ENCODE results near the gene MAP3K4.
A peak's percentile ranks its signal among the peaks of the same experiment; 100 is the strongest.

Gene MAP3K4

GRCh38 chr6:160990847-160991405 lies 643 bp upstream of the MAP3K4 start:
- Histone ChIP-seq H3K4me3 (ENCODE audit: low read length) (peak overlapping the region; percentile 74; the same call in 1 of the 2 replicates), H3K4me1 (ENCODE audit: control insufficient read depth, insufficient read depth, low read length) (no peaks in the 10 kb centered on the region), H3K27ac (ENCODE audit: low read length) (no peak overlapping the region), H3K36me3 (ENCODE audit: control insufficient read depth, insufficient read depth, low read length) (no peaks in the 10 kb centered on the region), H3K9me3 (ENCODE audit: control insufficient read depth, insufficient read depth, low read length) (no peaks in the 10 kb centered on the region), H3K27me3 (ENCODE audit: control insufficient read depth, insufficient read depth, low read length) (no peaks in the 10 kb centered on the region)
- no peak for DNase-seq (ENCODE audit: low read depth, low spot score)
- WGBS (ENCODE audit: insufficient coverage, insufficient read length) = no CpG with 5 or more reads among the region's 15 CpGs

GRCh38 chr6:160992061-160992979 lies 751 bp downstream of the MAP3K4 start:
- H3K27ac ChIP-seq (ENCODE audit: low read length) = no peak overlapping the region

GRCh38 chr6:160992980-160993314 lies 1.4 kb downstream of the MAP3K4 start:
- no peak for DNase-seq (ENCODE audit: low read depth, low spot score)
- H3K27ac ChIP-seq (ENCODE audit: low read length) = no peak overlapping the region
- no peaks in the 10 kb centered on the region for H3K4me1 ChIP-seq (ENCODE audit: control insufficient read depth, insufficient read depth, low read length)
- no peaks in the 10 kb centered on the region for H3K9me3 ChIP-seq (ENCODE audit: control insufficient read depth, insufficient read depth, low read length)
- peak overlapping the region; percentile 74; the same call in 1 of the 2 replicates for H3K4me3 ChIP-seq (ENCODE audit: low read length)
- no peaks in the 10 kb centered on the region for H3K27me3 ChIP-seq (ENCODE audit: control insufficient read depth, insufficient read depth, low read length)
- H3K36me3 ChIP-seq (ENCODE audit: control insufficient read depth, insufficient read depth, low read length) = no peaks in the 10 kb centered on the region

More at GRCh38 chr6:160992061-160992979, 751 bp downstream of the MAP3K4 start:
- Histone ChIP-seq H3K4me3 (ENCODE audit: low read length) (peak overlapping the region; percentile 74), H3K36me3 (ENCODE audit: control insufficient read depth, insufficient read depth, low read length) (no peaks in the 10 kb centered on the region), H3K27me3 (ENCODE audit: control insufficient read depth, insufficient read depth, low read length) (no peaks in the 10 kb centered on the region), H3K9me3 (ENCODE audit: control insufficient read depth, insufficient read depth, low read length) (no peaks in the 10 kb centered on the region), H3K4me1 (ENCODE audit: control insufficient read depth, insufficient read depth, low read length) (no peaks in the 10 kb centered on the region)
- DNase-seq (ENCODE audit: low read depth, low spot score) = no peak
- WGBS (ENCODE audit: insufficient coverage, insufficient read length) = no CpG with 5 or more reads among the region's 47 CpGs

GRCh38 chr6:160995271-160995670 lies 3.7 kb downstream of the MAP3K4 start:
- DNase-seq (ENCODE audit: low read depth, low spot score) = no peak
- no CpG with 5 or more reads among the region's 1 CpG for WGBS (ENCODE audit: insufficient coverage, insufficient read length)
- no peaks in the 10 kb centered on the region for H3K36me3 ChIP-seq (ENCODE audit: control insufficient read depth, insufficient read depth, low read length)
- H3K27me3 ChIP-seq (ENCODE audit: control insufficient read depth, insufficient read depth, low read length) = no peaks in the 10 kb centered on the region
- H3K4me3 ChIP-seq (ENCODE audit: low read length) = no peak overlapping the region
- no peaks in the 10 kb centered on the region for H3K4me1 ChIP-seq (ENCODE audit: control insufficient read depth, insufficient read depth, low read length)
- no peaks in the 10 kb centered on the region for H3K9me3 ChIP-seq (ENCODE audit: control insufficient read depth, insufficient read depth, low read length)
- no peak overlapping the region for H3K27ac ChIP-seq (ENCODE audit: low read length)

GRCh38 chr6:160996131-160996601 lies 4.6 kb downstream of the MAP3K4 start:
- no peaks in the 10 kb centered on the region for H3K4me1 ChIP-seq (ENCODE audit: control insufficient read depth, insufficient read depth, low read length)

GRCh38 chr6:160998217-160998616 lies 6.6 kb downstream of the MAP3K4 start:
- Histone ChIP-seq H3K36me3 (ENCODE audit: control insufficient read depth, insufficient read depth, low read length) (no peaks in the 10 kb centered on the region), H3K27me3 (ENCODE audit: control insufficient read depth, insufficient read depth, low read length) (no peaks in the 10 kb centered on the region), H3K27ac (ENCODE audit: low read length) (no peak overlapping the region), H3K4me3 (ENCODE audit: low read length) (no peak overlapping the region), H3K4me1 (ENCODE audit: control insufficient read depth, insufficient read depth, low read length) (0 out of 2 replicates have a peak, but pooled peaks cover 1% of the 10 kb centered on the region), H3K9me3 (ENCODE audit: control insufficient read depth, insufficient read depth, low read length) (no peaks in the 10 kb centered on the region)
- no CpG with 5 or more reads among the region's 3 CpGs for WGBS (ENCODE audit: insufficient coverage, insufficient read length)
- DNase-seq (ENCODE audit: low read depth, low spot score) = no peak

More at GRCh38 chr6:160996131-160996601, 4.6 kb downstream of the MAP3K4 start:
- DNase-seq (ENCODE audit: low read depth, low spot score) = no peak
- H3K9me3 ChIP-seq (ENCODE audit: control insufficient read depth, insufficient read depth, low read length) = no peaks in the 10 kb centered on the region
- WGBS (ENCODE audit: insufficient coverage, insufficient read length) = no CpG with 5 or more reads among the region's 4 CpGs
- no peaks in the 10 kb centered on the region for H3K27me3 ChIP-seq (ENCODE audit: control insufficient read depth, insufficient read depth, low read length)
- no peak overlapping the region for H3K4me3 ChIP-seq (ENCODE audit: low read length)
- no peak overlapping the region for H3K27ac ChIP-seq (ENCODE audit: low read length)
- no peaks in the 10 kb centered on the region for H3K36me3 ChIP-seq (ENCODE audit: control insufficient read depth, insufficient read depth, low read length)

GRCh38 chr6:160998766-160999165 lies 7.2 kb downstream of the MAP3K4 start:
- Histone ChIP-seq H3K4me3 (ENCODE audit: low read length) (no peak overlapping the region), H3K27me3 (ENCODE audit: control insufficient read depth, insufficient read depth, low read length) (no peaks in the 10 kb centered on the region), H3K9me3 (ENCODE audit: control insufficient read depth, insufficient read depth, low read length) (no peaks in the 10 kb centered on the region), H3K4me1 (ENCODE audit: control insufficient read depth, insufficient read depth, low read length) (0 out of 2 replicates have a peak, but pooled peaks cover 1% of the 10 kb centered on the region), H3K27ac (ENCODE audit: low read length) (no peak overlapping the region), H3K36me3 (ENCODE audit: control insufficient read depth, insufficient read depth, low read length) (no peaks in the 10 kb centered on the region)
- no CpG with 5 or more reads among the region's 4 CpGs for WGBS (ENCODE audit: insufficient coverage, insufficient read length)
- no peak for DNase-seq (ENCODE audit: low read depth, low spot score)

GRCh38 chr6:160999516-160999915 lies 7.9 kb downstream of the MAP3K4 start:
- Histone ChIP-seq H3K4me3 (ENCODE audit: low read length) (no peak overlapping the region), H3K4me1 (ENCODE audit: control insufficient read depth, insufficient read depth, low read length) (0 out of 2 replicates have a peak, but pooled peaks cover 1% of the 10 kb centered on the region), H3K9me3 (ENCODE audit: control insufficient read depth, insufficient read depth, low read length) (no peaks in the 10 kb centered on the region), H3K27me3 (ENCODE audit: control insufficient read depth, insufficient read depth, low read length) (no peaks in the 10 kb centered on the region), H3K36me3 (ENCODE audit: control insufficient read depth, insufficient read depth, low read length) (no peaks in the 10 kb centered on the region), H3K27ac (ENCODE audit: low read length) (no peak overlapping the region)
- no peak for DNase-seq (ENCODE audit: low read depth, low spot score)
- no CpG with 5 or more reads among the region's 7 CpGs for WGBS (ENCODE audit: insufficient coverage, insufficient read length)

- no CpG with 5 or more reads among the region's 1 CpG for WGBS (ENCODE audit: insufficient coverage, insufficient read length)
- H3K27me3 ChIP-seq (ENCODE audit: control insufficient read depth, insufficient read depth, low read length) = no peaks in the 10 kb centered on the region
- H3K36me3 ChIP-seq (ENCODE audit: control insufficient read depth, insufficient read depth, low read length) = no peaks in the 10 kb centered on the region
- 0 out of 2 replicates have a peak, but pooled peaks cover 1% of the 10 kb centered on the region for H3K4me1 ChIP-seq (ENCODE audit: control insufficient read depth, insufficient read depth, low read length)
- H3K4me3 ChIP-seq (ENCODE audit: low read length) = no peak overlapping the region
- no peak overlapping the region for H3K27ac ChIP-seq (ENCODE audit: low read length)
- no peaks in the 10 kb centered on the region for H3K9me3 ChIP-seq (ENCODE audit: control insufficient read depth, insufficient read depth, low read length)
- DNase-seq (ENCODE audit: low read depth, low spot score) = no peak
Measured at GRCh38 chr6:161000632-161001031, 9.1 kb downstream of the MAP3K4 start.

GRCh38 chr6:161001421-161001820 lies 9.9 kb downstream of the MAP3K4 start:
- Histone ChIP-seq H3K27ac (ENCODE audit: low read length) (no peak overlapping the region), H3K9me3 (ENCODE audit: control insufficient read depth, insufficient read depth, low read length) (no peaks in the 10 kb centered on the region), H3K36me3 (ENCODE audit: control insufficient read depth, insufficient read depth, low read length) (no peaks in the 10 kb centered on the region), H3K27me3 (ENCODE audit: control insufficient read depth, insufficient read depth, low read length) (no peaks in the 10 kb centered on the region), H3K4me3 (ENCODE audit: low read length) (no peak overlapping the region), H3K4me1 (ENCODE audit: control insufficient read depth, insufficient read depth, low read length) (0 out of 2 replicates have a peak, but pooled peaks cover 1% of the 10 kb centered on the region)
- no peak for DNase-seq (ENCODE audit: low read depth, low spot score)
- WGBS (ENCODE audit: insufficient coverage, insufficient read length) = no CpG with 5 or more reads among the region's 4 CpGs
